GM21529 (cell line): ENCODE results near the gene MRPS2.

ENCODE experiments used
- ATAC-seq: cut with Tn5 transposase; IDR thresholded peaks from one replicate; pipeline ENCODE4 v1.9.1; 2021; ENCODE audit not compliant: unreplicated experiment

Gene MRPS2

GRCh38 chr9:135480071-135480939 lies 20.2 kb upstream of the MRPS2 start:
- no peak for ATAC-seq

- no peak for ATAC-seq
Observed at GRCh38 chr9:135480940-135481310, 19.6 kb upstream of the MRPS2 start.

- no peak for ATAC-seq
Observed at GRCh38 chr9:135482015-135482754, 18.3 kb upstream of the MRPS2 start.

GRCh38 chr9:135484460-135485277 lies 15.8 kb upstream of the MRPS2 start:
- no peak for ATAC-seq

- no peak for ATAC-seq
Observed at GRCh38 chr9:135485385-135485784, 15.1 kb upstream of the MRPS2 start.

GRCh38 chr9:135485832-135486231 lies 14.7 kb upstream of the MRPS2 start:
- ATAC-seq, result no peak

- ATAC-seq, result no peak
Observed at GRCh38 chr9:135486267-135487065, 14.0 kb upstream of the MRPS2 start.

GRCh38 chr9:135487281-135488012 lies 13.0 kb upstream of the MRPS2 start:
- ATAC-seq, result no peak

GRCh38 chr9:135488013-135488330 lies 12.5 kb upstream of the MRPS2 start:
- ATAC-seq, result no peak

GRCh38 chr9:135488527-135488926 lies 12.0 kb upstream of the MRPS2 start:
- ATAC-seq, result no peak

- no peak for ATAC-seq
Observed at GRCh38 chr9:135489188-135489906, 11.1 kb upstream of the MRPS2 start.

GRCh38 chr9:135490166-135490870 lies 10.2 kb upstream of the MRPS2 start:
- no peak for ATAC-seq

- ATAC-seq, result no peak
Observed at GRCh38 chr9:135490980-135491464, 9.5 kb upstream of the MRPS2 start.

- no peak for ATAC-seq
Observed at GRCh38 chr9:135491764-135492163, 8.7 kb upstream of the MRPS2 start.

GRCh38 chr9:135492886-135493669 lies 7.4 kb upstream of the MRPS2 start:
- ATAC-seq, result no peak

- ATAC-seq, result no peak
Observed at GRCh38 chr9:135494791-135495559, 5.5 kb upstream of the MRPS2 start.
